WI38 (cell line): Measurements from ENCODE around the gene GALNTL6.

Experiments
- H3K4me3 ChIP-seq: 2 replicates; pipeline ENCODE4 v1.5.1; 2011; ENCODE audit warnings: low read depth, mild to moderate bottlenecking, control low read depth, low read length
- CTCF ChIP-seq: IDR thresholded peaks from 2 replicates; pipeline ENCODE4 v1.5.1; 2012; ENCODE audit warnings: low read depth, mild to moderate bottlenecking, control low read depth, low read length

The GALNTL6 gene

GRCh38 chr4:172207258-172207657 is 394.1 kb downstream of the GALNTL6 start:
- H3K4me3 ChIP-seq: no peak overlapping the region
- TF ChIP-seq CTCF: no peak

- TF ChIP-seq CTCF: no peak
- no peak overlapping the region for H3K4me3 ChIP-seq
Observed at GRCh38 chr4:172207886-172208285, 394.7 kb downstream of the GALNTL6 start.

- TF ChIP-seq CTCF: no peak
- H3K4me3 ChIP-seq: no peak overlapping the region
Observed at GRCh38 chr4:172220679-172221078, 407.5 kb downstream of the GALNTL6 start.

GRCh38 chr4:172225457-172225856 is 412.3 kb downstream of the GALNTL6 start:
- TF ChIP-seq CTCF: no peak
- H3K4me3 ChIP-seq: no peak overlapping the region

GRCh38 chr4:172232966-172233365 is 419.8 kb downstream of the GALNTL6 start:
- TF ChIP-seq CTCF: no peak
- H3K4me3 ChIP-seq: no peak overlapping the region

- no peak overlapping the region for H3K4me3 ChIP-seq
- TF ChIP-seq CTCF: no peak
Observed at GRCh38 chr4:172243551-172243950, 430.3 kb downstream of the GALNTL6 start.

GRCh38 chr4:172245516-172245915 is 432.3 kb downstream of the GALNTL6 start:
- TF ChIP-seq CTCF: no peak
- no peak overlapping the region for H3K4me3 ChIP-seq
